A549 (cell line): ENCODE measurements around the gene GOLGA8B. TPM values are rescaled to one million over a fixed set of nuclear protein-coding genes. Genes with fewer than 3 reads are reported as not detected.
"Not testable (repeated sequence)": the region's sequence is repeated elsewhere in the genome, so short reads cannot be mapped to it uniquely, and the experiment has no call there.

Source experiments
- ATAC-seq, 2 experiments: fragments of 200-7000 bp in 1 of 2; fragments of >200 bp in 1 of 2; cut with Nextera tagmentation in 1 of 2; cut with Tn5 transposase in 1 of 2; 3 replicates each; pipeline versions ENCODE4 v1.8.0 to v1.9.1; 2018 to 2020; ENCODE audit warnings: mild to moderate bottlenecking in 1 of 2, moderate library complexity in 1 of 2
- CTCF ChIA-PET: fragments of 300-600 bp; sonication (Branson Sonifier 250); formaldehyde crosslinking; extraction: SDS; loops from one replicate; lab custom pipeline; 2021; ENCODE audit warnings: antibody characterized with exemption, inconsistent platforms; lab: Yijun Ruan, JAX
- POLR2A ChIA-PET: fragments of 350-600 bp; formaldehyde crosslinking; extraction: SDS; loops from one replicate; lab custom pipeline; 2021; ENCODE audit warnings: antibody characterized with exemption, inconsistent platforms; lab: Yijun Ruan, JAX
- DNase-seq, 2 experiments: peaks; one replicate each; pipeline versions ENCODE4 v3.0.0 to v3.0.0-alpha.2; 2011 to 2016; ENCODE audit warnings: low read depth in 1 of 2, low spot score in 1 of 2
- FAIRE-seq: peaks from 2 replicates; lab custom pipeline; 2011; peaks lifted over from hg19 to GRCh38; lab: Jason Lieb, UNC
- H3K27ac ChIP-seq, 2 experiments: fragments of >200 bp; sonication (Bioruptor Twin); formaldehyde crosslinking; 3 replicates each; pipeline ENCODE4 v1.5.1; 2016 to 2017
- H3K4me1 ChIP-seq: fragments of >200 bp; sonication (Bioruptor Twin); formaldehyde crosslinking; 3 replicates; pipeline ENCODE4 v1.6.1; 2016
- H3K4me2 ChIP-seq: fragments of >200 bp; sonication (Bioruptor Twin); formaldehyde crosslinking; 3 replicates; pipeline ENCODE4 v1.6.1; 2016
- H3K4me3 ChIP-seq: fragments of >200 bp; sonication (Bioruptor Twin); formaldehyde crosslinking; 3 replicates; pipeline ENCODE4 v1.5.1; 2016
- H3K9me3 ChIP-seq: fragments of >200 bp; sonication (Bioruptor Twin); formaldehyde crosslinking; 3 replicates; pipeline ENCODE4 v1.6.1; 2016
- WGBS: methylation state at CpG from one replicate; pipeline ENCODE4 v1.1.6; 2017; ENCODE audit errors: missing lambda C conversion rate; 5-methylcytosine and 5-hydroxymethylcytosine counted together
- polyA plus RNA-seq, 4 experiments: library from polyadenylated mRNA; depleted of rRNA in 3 of 4; stranded (reverse); fragments of >200 nt; fragmentation: RNase III in 1 of 4; extraction: RNeasy Plus Mini Kit Qiagen cat#74134 plus additional on column Dnase treatment in 1 of 4; gene quantifications; 2 replicates in 3 of 4; 3 replicates in 1 of 4; pipeline ENCODE4 v1.2.3, GENCODE V29; 2011 to 2017
- small RNA-seq, 6 experiments: library from RNA; depleted of rRNA; stranded (forward); fragments of <200 nt; gene quantifications; one replicate each; pipeline ENCODE3, GENCODE V24; 2012

The GOLGA8B gene
- polyA plus RNA-seq, 2 of the 4 experiments (the other 2 are of a cell fraction), result 38.1 to 49.0 TPM

GRCh38 chr15:34543860-34544649 lies 39.4 kb downstream of the GOLGA8B start:
- ATAC-seq, H3K4me2 ChIP-seq, FAIRE-seq, H3K4me3 ChIP-seq, DNase-seq, H3K4me1 ChIP-seq, POLR2A ChIA-PET, CTCF ChIA-PET, H3K27ac ChIP-seq, H3K9me3 ChIP-seq: not testable (repeated sequence)
- WGBS, result no CpG with 5 or more reads among the region's 7 CpGs

DNA sequence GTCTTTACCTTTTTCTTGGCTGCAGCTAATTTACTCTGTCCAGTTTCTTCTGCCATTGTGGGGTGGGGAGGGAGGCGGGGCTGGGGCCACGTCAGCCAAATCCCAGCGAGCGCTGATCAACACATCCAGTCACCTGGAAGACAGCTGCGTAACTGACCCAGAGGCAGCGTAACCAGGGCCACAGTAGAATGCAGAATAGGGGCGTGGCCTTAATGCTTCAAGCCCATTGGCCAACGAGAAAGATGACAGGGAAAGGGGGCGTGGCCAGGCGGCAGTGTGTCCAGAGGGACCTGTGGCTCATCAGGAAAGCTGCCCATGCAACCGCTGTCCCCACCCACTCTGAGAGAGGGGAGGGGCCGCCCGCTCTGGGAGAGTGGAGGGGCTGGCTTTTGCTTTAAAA lies 47.6 kb downstream of the GOLGA8B start:
- FAIRE-seq, H3K4me1 ChIP-seq, POLR2A ChIA-PET, H3K9me3 ChIP-seq, CTCF ChIA-PET, H3K4me3 ChIP-seq, DNase-seq, H3K27ac ChIP-seq, H3K4me2 ChIP-seq: not testable (repeated sequence)
- WGBS, result no CpG with 5 or more reads among the region's 13 CpGs
- ATAC-seq, result peak in 1 of 2 experiments; percentile 53; a peak in 3 of 6 replicates

Small RNA genes lying within 50 kb of the gene (small RNA-seq; reads per million reads assigned to genes)
- gene RF00425, result 0 to 0.26 (median 0) reads per million in 6 experiments

Other genes starting within 250 kb of the GOLGA8B start
- 21.3 and 21.8 TPM in 2 replicates for gene SLC12A6, start 245.9 kb downstream of the GOLGA8B start, polyA plus RNA-seq (2011; rRNA removed)
- 5.4 to 7.1 TPM (median 6.0 TPM) in 3 replicates for gene SLC12A6, start 245.9 kb downstream of the GOLGA8B start, polyA plus RNA-seq (2017; fragmentation: RNase III; extraction: RNeasy Plus Mini Kit Qiagen cat#74134 plus additional on column Dnase treatment)
- 451 and 688 TPM in 2 replicates for gene NOP10, start 240.5 kb downstream of the GOLGA8B start, polyA plus RNA-seq (2011; rRNA removed)
- 463 to 502 TPM (median 470 TPM) in 3 replicates for gene NOP10, start 240.5 kb downstream of the GOLGA8B start, polyA plus RNA-seq (2017; fragmentation: RNase III; extraction: RNeasy Plus Mini Kit Qiagen cat#74134 plus additional on column Dnase treatment)
- gene NUTM1, start 240.3 kb downstream of the GOLGA8B start, polyA plus RNA-seq (2011; rRNA removed), result not detected in 2 replicates
- gene NUTM1, start 240.3 kb downstream of the GOLGA8B start, polyA plus RNA-seq (2017; fragmentation: RNase III; extraction: RNeasy Plus Mini Kit Qiagen cat#74134 plus additional on column Dnase treatment), result not detected in 3 replicates
- gene LPCAT4, start 216.5 kb downstream of the GOLGA8B start, polyA plus RNA-seq (2011; rRNA removed), result 42.9 and 50.7 TPM in 2 replicates
- 45.9 to 56.1 TPM (median 50.1 TPM) in 3 replicates for gene LPCAT4, start 216.5 kb downstream of the GOLGA8B start, polyA plus RNA-seq (2017; fragmentation: RNase III; extraction: RNeasy Plus Mini Kit Qiagen cat#74134 plus additional on column Dnase treatment)
- 15.6 and 16.4 TPM in 2 replicates for gene GOLGA8A, start 145.8 kb downstream of the GOLGA8B start, polyA plus RNA-seq (2011; rRNA removed)
- gene GOLGA8A, start 145.8 kb downstream of the GOLGA8B start, polyA plus RNA-seq (2017; fragmentation: RNase III; extraction: RNeasy Plus Mini Kit Qiagen cat#74134 plus additional on column Dnase treatment), result 11.7 to 13.9 TPM (median 12.6 TPM) in 3 replicates
- gene GJD2, start 171.3 kb upstream of the GOLGA8B start, polyA plus RNA-seq (2011; rRNA removed), result not detected in 2 replicates
- gene GJD2, start 171.3 kb upstream of the GOLGA8B start, polyA plus RNA-seq (2017; fragmentation: RNase III; extraction: RNeasy Plus Mini Kit Qiagen cat#74134 plus additional on column Dnase treatment), result not detected in 3 replicates
- gene ACTC1, start 211.9 kb upstream of the GOLGA8B start, polyA plus RNA-seq (2011; rRNA removed), result 0.19 and 0.22 TPM in 2 replicates
- 0.43 to 1.1 TPM (median 1.0 TPM) in 3 replicates for gene ACTC1, start 211.9 kb upstream of the GOLGA8B start, polyA plus RNA-seq (2017; fragmentation: RNase III; extraction: RNeasy Plus Mini Kit Qiagen cat#74134 plus additional on column Dnase treatment)